ENCODE measurements around the gene RBL2. TPM values are rescaled to one million over a fixed set of nuclear protein-coding genes. Genes with fewer than 3 reads are reported as not detected.
"Not testable (repeated sequence)": the region's sequence is repeated elsewhere in the genome, so short reads cannot be mapped to it uniquely, and the experiment has no call there.

Gene RBL2
- total and polyA plus RNA-seq, 2 of the 8 experiments (the other 6 are each of a cell fraction or from before 2014, with no cell fraction given), result 13.9 to 22.1 TPM

- not testable (repeated sequence) for H3K36me3 ChIP-seq (ENCODE audit: control insufficient read depth in 2 of 4, insufficient read depth in 4 of 4, low read length in 3 of 4); H3K27ac ChIP-seq (ENCODE audit: low read depth, low read length); FAIRE-seq
Observed at GRCh38 chr16:53419383-53419709, 14.9 kb upstream of the RBL2 start.

More at GRCh38 chr16:53419383-53419709, 14.9 kb upstream of the RBL2 start:
- H3K79me1 ChIP-seq (ENCODE audit: low read depth, low read length); H3K14ac ChIP-seq (ENCODE audit: insufficient read length); H2AK5ac ChIP-seq (ENCODE audit: low read depth, low read length); H3K79me2 ChIP-seq (ENCODE audit: control insufficient read depth in 1 of 2, insufficient read depth in 2 of 2, low read length in 2 of 2); DNase-seq (ENCODE audit: low read depth in 1 of 2, low spot score in 2 of 2); H4K5ac ChIP-seq (ENCODE audit: insufficient read length, low read depth, low read length); H3K4me2 ChIP-seq (ENCODE audit: insufficient read depth in 1 of 2, low read depth in 2 of 2, low read length in 2 of 2); H3K4ac ChIP-seq (replicated peaks; ENCODE audit: insufficient read length, low read depth, low read length); H4K8ac ChIP-seq (ENCODE audit: extremely low read depth, insufficient read depth, low read length); H3K4me1 ChIP-seq (replicated peaks in 1 of 4; ENCODE audit: control insufficient read depth in 3 of 4, insufficient read depth in 4 of 4, low read length in 3 of 4); H3K4me3 ChIP-seq (ENCODE audit: extremely low read depth in 1 of 4, insufficient read depth in 2 of 4, low read depth in 3 of 4, low read length in 4 of 4); H2BK12ac ChIP-seq (ENCODE audit: low read depth, low read length); H4K91ac ChIP-seq (replicated peaks; ENCODE audit: insufficient read length, low read length); H3K27me3 ChIP-seq (replicated peaks in 1 of 4; ENCODE audit: control insufficient read depth in 3 of 4, extremely low read depth in 1 of 4, insufficient read depth in 3 of 4, low read length in 3 of 4); H2AFZ ChIP-seq (ENCODE audit: low read length); H2BK20ac ChIP-seq (ENCODE audit: low read length); H3K18ac ChIP-seq (ENCODE audit: extremely low read depth, low read length); H3K23ac ChIP-seq (ENCODE audit: insufficient read length); H4K20me1 ChIP-seq (replicated peaks in 1 of 2; ENCODE audit: control insufficient read depth in 1 of 2, insufficient read depth in 2 of 2, low read length in 2 of 2); H2BK5ac ChIP-seq (ENCODE audit: low read depth, low read length); H2BK15ac ChIP-seq (ENCODE audit: low read length); POLR2A ChIA-PET (ENCODE audit: partially characterized antibody); H3K9ac ChIP-seq (replicated peaks in 1 of 4; ENCODE audit: extremely low read depth in 1 of 4, low read depth in 3 of 4, low read length in 3 of 4); H3K23me2 ChIP-seq (ENCODE audit: low read depth, low read length); H2BK120ac ChIP-seq (replicated peaks; ENCODE audit: low read depth, low read length); H3K56ac ChIP-seq (replicated peaks; ENCODE audit: insufficient read length, low read depth, low read length): not testable (repeated sequence)
- 85% methylated on average over 2 of the region's 2 CpGs; no CpG with 5 or more reads in 1 of the 2 experiments for WGBS, 2 experiments (ENCODE audit: extremely low coverage in 1 of 2, insufficient coverage in 1 of 2, insufficient read length in 1 of 2, insufficient replicate concordance in 2 of 2, low coverage in 1 of 2, low lambda C conversion rate in 2 of 2, missing lambda C conversion rate in 1 of 2)
- CTCF ChIA-PET (ENCODE audit: partially characterized antibody), result interaction anchor here (0.6 kb wide), 1 partner anchor 884 kb away, joined by 4 read pairs; no protein-coding TSS in a partner anchor
- peaks cover 15 to 23% of the 10 kb centered on the region in 2 experiments for H3K9me3 ChIP-seq (ENCODE audit: insufficient read depth in 2 of 2, low read depth in 1 of 2, low read length in 1 of 2)
